ENCODE measurements around the gene OLFML2B. TPM values are rescaled to one million over a fixed set of nuclear protein-coding genes. Genes with fewer than 3 reads are reported as not detected.

OLFML2B gene
- total RNA-seq, 1 experiment from 2014 or later: 1.4 TPM

- H2BK12ac ChIP-seq (ENCODE audit: insufficient read length, low read depth, low read length): no peak overlapping the region
- peaks cover 45 to 46% of the 10 kb centered on the region in 2 experiments for H3K4me1 Mint-ChIP-seq
- H3K27me3 Mint-ChIP-seq (ENCODE audit: low read depth): peaks cover 5% of the 10 kb centered on the region
- no peak overlapping the region for H4K5ac ChIP-seq (ENCODE audit: insufficient read length, low read depth, low read length)
- no peaks in the 10 kb centered on the region for H3K9me3 ChIP-seq (ENCODE audit: control insufficient read depth, low read depth, low read length)
- no peak overlapping the region for H2BK5ac ChIP-seq (ENCODE audit: insufficient read length, low read length)
- no peak overlapping the region for H2BK20ac ChIP-seq (ENCODE audit: low read depth, low read length, poor library complexity, severe bottlenecking)
- peak overlapping the region in 1 of 2 experiments; percentile 81; a peak in 1 of 5 replicates for H3K4me3 Mint-ChIP-seq
- H3T11ph ChIP-seq (ENCODE audit: low read length): no peak overlapping the region
- peaks cover 16 to 23% (median 19%) of the 10 kb centered on the region in 3 experiments for H3K36me3 Mint-ChIP-seq (ENCODE audit: insufficient read depth in 1 of 3, low read depth in 3 of 3)
- no peak overlapping the region for H4K8ac ChIP-seq (replicated peaks; ENCODE audit: insufficient read length, low read depth, low read length)
- H2BK15ac ChIP-seq (ENCODE audit: low read depth, low read length): no peak overlapping the region
- H3K4ac ChIP-seq (ENCODE audit: low read depth, low read length): no peak overlapping the region
- H3K56ac ChIP-seq (ENCODE audit: insufficient read length, low read depth, low read length): no peak overlapping the region
- no peak overlapping the region for H3K23ac ChIP-seq (ENCODE audit: insufficient read length, low read depth, low read length)
- no peak overlapping the region for H3K9ac ChIP-seq (ENCODE audit: extremely low read depth, insufficient read length, low read length)
- no peak overlapping the region for H3K27ac ChIP-seq (ENCODE audit: insufficient read length, low read depth, low read length)
- no peak overlapping the region for H3K14ac ChIP-seq (ENCODE audit: insufficient read depth, low read length)
- no peak overlapping the region for H2BK120ac ChIP-seq (ENCODE audit: low read depth, low read length, poor library complexity, severe bottlenecking)
- H3K9me3 Mint-ChIP-seq: peaks cover 4 to 6% of the 10 kb centered on the region in 2 experiments; a peak in 3 of 5 replicates
- H3K23me2 ChIP-seq (ENCODE audit: insufficient read length, low read depth, low read length, poor library complexity, severe bottlenecking): peaks cover 16% of the 10 kb centered on the region
- H3K27ac Mint-ChIP-seq: 0 out of 7 replicates have a peak overlapping the region, but pooled peaks of 1 of the 3 experiments have one; percentile 37
- H3K4me1 ChIP-seq (ENCODE audit: insufficient read depth, low read length): peaks cover 16% of the 10 kb centered on the region
- no peaks in the 10 kb centered on the region for H3K27me3 ChIP-seq (ENCODE audit: insufficient read depth, low read length)
- no peak overlapping the region for H2AFZ ChIP-seq (ENCODE audit: low read length)
- H3K4me2 ChIP-seq (ENCODE audit: insufficient read depth, insufficient read length, low read length): no peak overlapping the region
- H4K20me1 ChIP-seq (ENCODE audit: control insufficient read depth, insufficient read depth, insufficient read length): no peaks in the 10 kb centered on the region
- no CpG with 5 or more reads among the region's 3 CpGs for WGBS (ENCODE audit: extremely low coverage, insufficient read length, low lambda C conversion rate)
- no peak for DNase-seq
- H4K91ac ChIP-seq (ENCODE audit: insufficient read length, low read depth, low read length): no peak overlapping the region
- H3K18ac ChIP-seq (ENCODE audit: insufficient read length, low read depth, low read length): no peak overlapping the region
- TF ChIP-seq CTCF (conservative IDR thresholded peaks at IDR 0.05): no peak
- peaks cover 2% of the 10 kb centered on the region for H3K79me1 ChIP-seq (ENCODE audit: insufficient read depth, low read depth, low read length, poor library complexity, severe bottlenecking)
- H2AK5ac ChIP-seq (ENCODE audit: insufficient read length, low read length): no peak overlapping the region
- H3K79me2 ChIP-seq (ENCODE audit: insufficient read depth, low read length): peaks cover 11% of the 10 kb centered on the region; the same call in 1 of the 2 replicates
Measured at GRCh38 chr1:162072740-162073139, 49.1 kb upstream of the OLFML2B start.

All from H9 (cell line).